HEK293T (cell line): ENCODE measurements around the gene TULP1.

ENCODE experiments used
- CTBP1 ChIP-seq: fragments of 450-650 bp; IDR thresholded peaks from 2 replicates; pipeline ENCODE4 v1.6.1; 2016; ENCODE audit warnings: borderline replicate concordance
- FOXK2 ChIP-seq: fragments of 450-650 bp; IDR thresholded peaks from 2 replicates; pipeline ENCODE4 v1.6.1; 2016; ENCODE audit warnings: mild to moderate bottlenecking
- FOXM1 ChIP-seq: fragments of 450-650 bp; IDR thresholded peaks from 2 replicates; pipeline ENCODE4 v1.6.1; 2017; ENCODE audit warnings: mild to moderate bottlenecking, borderline replicate concordance
- SP1 ChIP-seq: fragments of 450-650 bp; IDR thresholded peaks from 2 replicates; pipeline ENCODE4 v1.6.1; 2017

DNA sequence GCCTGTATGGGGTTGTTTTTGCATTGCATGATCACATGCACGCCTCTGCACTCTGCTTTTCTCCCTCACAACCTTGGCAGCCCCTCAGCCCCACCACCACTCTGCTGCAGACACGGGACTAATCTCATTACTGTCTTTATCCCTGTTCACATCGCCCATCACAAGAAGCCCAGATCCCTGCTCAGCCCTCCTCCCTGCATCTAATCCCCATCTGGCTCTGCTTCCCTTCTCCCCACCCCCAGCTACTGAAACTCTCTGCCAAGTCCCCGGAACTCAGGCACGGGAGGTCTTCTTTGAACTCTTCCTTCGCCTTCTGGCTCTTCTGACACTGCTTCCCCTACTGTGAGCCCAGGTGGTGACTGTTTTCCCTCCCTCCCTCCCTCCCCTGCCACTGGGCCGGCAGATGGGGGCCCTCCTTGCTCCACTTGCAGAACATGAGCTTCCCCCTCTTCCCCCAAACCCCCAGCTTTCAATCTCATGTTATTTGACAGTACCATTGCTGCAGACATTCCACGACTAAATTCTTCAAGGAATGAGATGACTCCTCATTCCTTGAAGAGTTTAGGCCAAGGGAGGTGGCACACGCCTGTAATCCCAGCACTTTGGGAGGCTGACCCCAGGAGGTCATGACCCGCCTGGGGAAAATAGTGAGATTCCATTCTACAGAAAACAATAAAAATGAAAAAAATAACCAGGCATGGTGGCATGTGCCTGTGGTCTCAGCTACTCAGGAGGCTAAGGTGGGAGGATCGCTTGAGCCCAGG lies 21.9 kb upstream of the TULP1 start:
- no peak for TF ChIP-seq FOXM1
- TF ChIP-seq FOXK2 = no peak
- TF ChIP-seq SP1 = no peak
- TF ChIP-seq CTBP1 = no peak
